Small intestine (tissue), 7 donors: Measurements from ENCODE around the gene RGL1. TPM values are rescaled to one million over a fixed set of nuclear protein-coding genes. Genes with fewer than 3 reads are reported as not detected.
A peak's percentile ranks its signal among the peaks of the same experiment; 100 is the strongest.

Experiments
- DNase-seq, 2 donors: peaks; one replicate each; pipeline versions ENCODE4 v3.0.0 to v3.0.0-alpha.2; 2013
- FAIRE-seq: peaks from 2 replicates; lab custom pipeline; 2012; peaks lifted over from hg19 to GRCh38; lab: Jason Lieb, UNC
- H3K27ac ChIP-seq, 3 donors: one replicate each; pipeline ENCODE4 v1.5.1; 2013; ENCODE audit warnings: low read length in 2 of 3, mild to moderate bottlenecking in 2 of 3, control low read depth in 1 of 3, inconsistent platforms in 1 of 3, low read depth in 1 of 3, moderate library complexity in 1 of 3
- H3K27me3 ChIP-seq, 3 donors: one replicate each; pipeline ENCODE4 v1.6.1; 2013; ENCODE audit warnings: low read length in 3 of 3, inconsistent platforms in 1 of 3; ENCODE audit not compliant: control insufficient read depth in 3 of 3, insufficient read depth in 3 of 3
- H3K36me3 ChIP-seq, 3 donors: one replicate each; pipeline ENCODE4 v1.6.1; 2013; ENCODE audit warnings: low read length in 3 of 3, inconsistent platforms in 1 of 3, low read depth in 1 of 3, mild to moderate bottlenecking in 1 of 3, moderate library complexity in 1 of 3; ENCODE audit not compliant: control insufficient read depth in 3 of 3, insufficient read depth in 2 of 3
- H3K4me1 ChIP-seq, 3 donors: one replicate each; pipeline ENCODE4 v1.6.1; 2013; ENCODE audit warnings: low read length in 2 of 3, inconsistent platforms in 1 of 3, low read depth in 1 of 3, mild to moderate bottlenecking in 1 of 3, moderate library complexity in 1 of 3; ENCODE audit not compliant: control insufficient read depth in 3 of 3, insufficient read depth in 2 of 3
- H3K4me3 ChIP-seq, 3 donors: one replicate each; pipeline ENCODE4 v1.5.1; 2013; ENCODE audit warnings: low read length in 3 of 3, control low read depth in 1 of 3, inconsistent platforms in 1 of 3, low read depth in 1 of 3, mild to moderate bottlenecking in 1 of 3, moderate library complexity in 1 of 3
- H3K9me3 ChIP-seq, 2 donors: one replicate each; pipeline ENCODE4 v1.6.1; 2013; ENCODE audit warnings: low read depth in 1 of 2, low read length in 1 of 2; ENCODE audit not compliant: control insufficient read depth in 2 of 2, insufficient read depth in 1 of 2
- WGBS, 3 donors: extraction: QIAGEN DNeasy Blood & Tissue Kit; methylation state at CpG; one replicate each; pipeline ENCODE4 v1.1.7; 2013; 5-methylcytosine and 5-hydroxymethylcytosine counted together
- polyA plus RNA-seq, 4 donors: library from polyadenylated mRNA; stranded (reverse) in 3 of 4; unstranded in 1 of 4; fragments of 200-250 nt in 3 of 4; fragments of 120-200 nt in 1 of 4; gene quantifications; one replicate each; pipeline versions ENCODE4 v1.2.1 to v1.2.3, GENCODE V29; 2013
- donor health status: healthy with polysubstance abuse.
- donor health status: control.
- donor health status: control.
- donor health status: Bipolar disorder and iron deficiency.
- donor health status: healthy.

RGL1 gene
- polyA plus RNA-seq, 4 donors: 4.2 to 55.5 (median 8.0) TPM

GRCh38 chr1:183884526-183884925 is 79.6 kb downstream of the RGL1 start:
- FAIRE-seq (no peak), DNase-seq (no peak)
- Histone ChIP-seq H3K27ac (no peak overlapping the region), H3K4me1 (peaks cover 2 to 32% (median 16%) of the 10 kb centered on the region in 3 donors), H3K36me3 (peaks cover 0 to 17% (median 5%) of the 10 kb centered on the region in 3 donors), H3K4me3 (no peak overlapping the region), H3K27me3 (no peaks in the 10 kb centered on the region), H3K9me3 (no peaks in the 10 kb centered on the region)
- 85 to 90% (median 88%) methylated on average over 4 of the region's 4 CpGs for WGBS, 3 donors

DNA sequence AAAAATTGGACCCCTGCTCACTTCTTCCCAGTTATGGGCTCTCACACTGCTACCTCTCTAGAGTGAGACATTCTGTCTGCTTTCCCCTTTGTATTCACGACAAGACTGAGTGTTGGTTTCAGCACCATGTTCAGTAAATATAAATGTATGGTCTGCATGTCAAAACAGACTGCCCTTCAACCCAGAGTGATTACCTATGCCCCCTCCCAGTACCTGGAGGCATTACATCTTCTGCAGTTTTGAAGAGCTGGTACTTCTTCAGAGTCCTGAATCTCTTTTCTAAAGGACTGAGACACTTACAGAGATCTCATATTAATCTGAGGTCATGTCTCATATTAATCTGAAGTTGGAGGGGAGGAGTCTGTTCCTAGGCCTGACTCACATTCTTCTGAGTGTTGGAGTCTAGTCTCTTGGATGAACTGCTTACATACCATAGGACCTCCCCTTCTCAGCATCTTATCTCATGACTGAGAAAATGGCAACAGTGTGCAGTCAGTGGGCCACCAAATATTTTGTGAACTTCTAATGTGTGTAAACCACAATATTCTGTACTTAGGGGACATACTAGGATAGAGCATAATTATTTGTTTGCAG is 80.3 kb downstream of the RGL1 start:
- Histone ChIP-seq H3K27me3 (no peaks in the 10 kb centered on the region), H3K27ac (no peak overlapping the region), H3K36me3 (peaks cover 0 to 17% (median 5%) of the 10 kb centered on the region in 3 donors), H3K4me3 (no peak overlapping the region), H3K9me3 (no peaks in the 10 kb centered on the region), H3K4me1 (peaks cover 2 to 25% (median 16%) of the 10 kb centered on the region in 3 donors)
- DNase-seq (no peak), FAIRE-seq (no peak)
- 86 to 91% (median 90%) methylated on average over 1 of the region's 1 CpG for WGBS, 3 donors

DNA sequence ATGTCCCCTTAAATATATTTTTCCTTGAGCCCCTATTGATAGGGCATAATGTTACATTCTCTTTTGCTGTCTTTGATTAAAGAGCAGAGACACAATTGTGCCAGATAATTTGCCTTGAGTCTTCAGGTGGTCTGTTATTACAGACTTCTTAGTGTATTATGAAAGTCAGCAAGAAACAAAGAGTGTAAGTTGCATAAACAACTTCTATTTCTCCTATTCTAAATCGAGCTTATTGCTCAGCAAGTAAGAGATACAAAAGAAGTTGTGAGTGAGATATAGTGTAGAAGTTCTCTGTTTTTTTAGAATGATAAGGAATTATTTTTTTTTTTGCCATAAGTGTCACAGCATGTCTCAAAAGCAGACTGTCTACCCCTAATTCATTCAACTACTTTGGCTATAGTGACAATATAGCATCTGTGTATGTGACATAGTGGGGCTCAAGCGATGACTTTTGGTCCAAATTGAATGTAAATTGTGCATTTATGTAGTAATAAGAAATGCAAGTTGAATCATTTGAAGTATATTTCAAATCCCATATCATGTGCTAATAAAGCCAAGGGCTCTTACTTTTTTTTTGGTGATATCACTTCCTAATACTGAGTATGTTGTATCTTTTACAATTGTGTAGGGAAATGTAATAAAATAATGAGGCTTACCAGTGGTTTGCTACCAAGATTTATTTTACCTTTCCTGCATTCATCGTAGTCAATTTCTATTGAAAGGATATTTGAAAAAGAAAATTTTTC is 81.3 kb downstream of the RGL1 start:
- DNase-seq: no peak
- Histone ChIP-seq H3K4me1 (peaks cover 0 to 18% (median 12%) of the 10 kb centered on the region in 3 donors), H3K9me3 (no peaks in the 10 kb centered on the region), H3K36me3 (peaks cover 0 to 13% (median 7%) of the 10 kb centered on the region in 3 donors), H3K4me3 (no peak overlapping the region), H3K27ac (no peak overlapping the region), H3K27me3 (no peaks in the 10 kb centered on the region)
- FAIRE-seq: no peak
- WGBS, 3 donors: 91 to 96% (median 95%) methylated on average over 3 of the region's 3 CpGs

GRCh38 chr1:183886853-183887252 is 81.9 kb downstream of the RGL1 start:
- no peak overlapping the region for H3K27ac ChIP-seq
- FAIRE-seq (no peak), DNase-seq (no peak)
- peaks cover 0 to 18% (median 6%) of the 10 kb centered on the region in 3 donors for H3K4me1 ChIP-seq
- H3K36me3 ChIP-seq: peaks cover 0 to 13% (median 8%) of the 10 kb centered on the region in 3 donors
- no peaks in the 10 kb centered on the region for H3K27me3 ChIP-seq
- H3K9me3 ChIP-seq: no peaks in the 10 kb centered on the region
- no peak overlapping the region for H3K4me3 ChIP-seq

GRCh38 chr1:183887826-183888819 is 83.2 kb downstream of the RGL1 start:
- Histone ChIP-seq H3K4me3 (no peak overlapping the region), H3K27ac (no peak overlapping the region), H3K36me3 (peaks cover 0 to 12% (median 8%) of the 10 kb centered on the region in 3 donors), H3K27me3 (no peaks in the 10 kb centered on the region), H3K4me1 (peaks cover 0 to 16% (median 2%) of the 10 kb centered on the region in 3 donors), H3K9me3 (no peaks in the 10 kb centered on the region)
- FAIRE-seq (no peak), DNase-seq (no peak)
- WGBS, 3 donors: 72 to 83% (median 72%) methylated on average over 9 of the region's 9 CpGs

DNA sequence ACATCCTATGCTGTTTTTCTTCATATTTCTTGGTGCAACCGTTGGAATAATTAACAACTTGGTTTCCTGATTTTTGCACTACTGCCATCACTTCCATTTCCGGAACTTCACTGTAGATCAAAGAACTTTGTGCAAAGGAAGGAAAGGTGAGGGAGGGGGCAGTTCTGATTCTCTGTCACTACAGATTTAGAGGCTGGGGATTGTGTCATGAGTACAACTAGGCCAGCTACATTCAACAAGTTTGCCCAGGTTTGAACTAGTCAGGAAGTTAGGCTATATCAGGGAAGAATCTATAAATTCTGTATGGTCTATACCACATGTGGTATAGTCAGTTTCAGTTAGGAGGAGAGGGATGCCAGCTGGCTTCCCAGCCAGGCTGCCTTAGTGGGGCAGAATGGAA is 84.2 kb downstream of the RGL1 start:
- Histone ChIP-seq H3K9me3 (no peaks in the 10 kb centered on the region), H3K4me1 (peaks cover 0 to 16% (median 2%) of the 10 kb centered on the region in 3 donors), H3K27ac (no peak overlapping the region), H3K4me3 (no peak overlapping the region), H3K36me3 (peaks cover 0 to 12% (median 9%) of the 10 kb centered on the region in 3 donors), H3K27me3 (no peaks in the 10 kb centered on the region)
- FAIRE-seq (no peak), DNase-seq (no peak)
- WGBS, 3 donors: 67 to 94% (median 90%) methylated on average over 2 of the region's 2 CpGs

DNA sequence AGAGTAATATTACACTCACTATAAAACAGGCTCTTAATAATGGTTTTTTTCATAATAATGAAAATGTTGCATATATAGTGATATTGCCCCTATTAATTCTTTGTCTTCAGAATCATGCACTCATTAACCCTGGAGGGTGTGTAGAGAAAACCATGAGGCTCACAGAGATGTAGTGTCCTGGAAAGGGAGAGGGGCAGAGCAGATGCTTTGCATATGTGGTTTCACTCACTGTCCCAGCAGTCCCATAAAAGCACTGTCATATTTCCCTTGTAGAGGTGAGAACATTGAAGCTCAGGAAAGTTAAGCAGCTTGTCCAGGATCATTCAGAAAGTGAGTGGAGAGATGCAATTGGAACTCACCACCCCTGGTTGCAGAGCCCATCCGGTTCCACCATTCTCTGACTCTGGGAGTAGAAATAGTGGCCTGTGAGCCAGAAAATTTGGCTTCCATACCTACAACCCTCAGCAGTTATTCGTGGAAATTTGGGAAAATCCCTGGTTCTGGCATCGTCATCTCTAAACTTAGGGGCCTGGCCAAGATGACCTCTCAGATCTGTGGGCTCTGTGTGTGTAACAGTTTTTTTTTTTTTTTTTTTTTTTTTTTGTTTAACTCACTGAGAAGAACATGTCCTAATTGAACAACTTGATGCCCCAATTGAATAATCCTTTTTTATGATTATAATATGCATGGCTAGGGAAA is 86.4 kb downstream of the RGL1 start:
- WGBS, 3 donors: 79 to 89% (median 88%) methylated on average over 3 of the region's 3 CpGs
- Histone ChIP-seq H3K27ac (peak overlapping the region in 2 of 3 donors; percentile 24 to 58), H3K4me3 (no peak overlapping the region), H3K9me3 (no peaks in the 10 kb centered on the region), H3K4me1 (peaks cover 0 to 16% (median 2%) of the 10 kb centered on the region in 3 donors), H3K36me3 (peaks cover 0 to 12% (median 11%) of the 10 kb centered on the region in 3 donors), H3K27me3 (no peaks in the 10 kb centered on the region)
- no peak for DNase-seq
- no peak for FAIRE-seq
